Activated CD4-positive, alpha-beta T cell treated with anti-CD3 and anti-CD28 coated beads for 24 hours (primary cell): ENCODE measurements around the gene AKNA.
"Not testable (repeated sequence)": the region's sequence is repeated elsewhere in the genome, so short reads cannot be mapped to it uniquely, and the experiment has no call there.

Source experiments
- DNase-seq, 2 donors: peaks; one replicate each; pipeline ENCODE4 v3.0.0-alpha.2; 2020; ENCODE audit warnings: low read depth in 2 of 2

AKNA gene

GRCh38 chr9:114322831-114323531, 64.8 kb downstream of the AKNA start, which contains the start of gene ORM1:
ORM1 (plus strand) TSS chr9:114323098; CDS start chr9:114323134, 36 bp downstream.
- DNase-seq = not testable (repeated sequence)

- not testable (repeated sequence) for DNase-seq
Observed at GRCh38 chr9:114322160-114322818, 65.5 kb downstream of the AKNA start.

GRCh38 chr9:114321759-114322158, 66.0 kb downstream of the AKNA start:
- no peak for DNase-seq

GRCh38 chr9:114320710-114321109, 67.1 kb downstream of the AKNA start:
- DNase-seq = not testable (repeated sequence)

GRCh38 chr9:114319147-114319546, 68.6 kb downstream of the AKNA start:
- no peak for DNase-seq

- no peak for DNase-seq
Observed at GRCh38 chr9:114318416-114318815, 69.4 kb downstream of the AKNA start.

- DNase-seq = no peak
Observed at GRCh38 chr9:114317665-114318357, 70.0 kb downstream of the AKNA start.

- DNase-seq = no peak
Observed at GRCh38 chr9:114316605-114317230, 71.1 kb downstream of the AKNA start.

- no peak for DNase-seq
Observed at GRCh38 chr9:114315723-114316363, 71.9 kb downstream of the AKNA start.

GRCh38 chr9:114314881-114315722, 72.7 kb downstream of the AKNA start:
- DNase-seq = no peak

GRCh38 chr9:114314256-114314867, 73.4 kb downstream of the AKNA start:
- DNase-seq = no peak

GRCh38 chr9:114313186-114313585, 74.6 kb downstream of the AKNA start:
- no peak for DNase-seq

- DNase-seq = no peak
Observed at GRCh38 chr9:114312513-114312875, 75.3 kb downstream of the AKNA start.

GRCh38 chr9:114311571-114312512, 75.9 kb downstream of the AKNA start:
- no peak for DNase-seq

- no peak for DNase-seq
Observed at GRCh38 chr9:114310471-114311450, 77.0 kb downstream of the AKNA start.

- no peak for DNase-seq
Observed at GRCh38 chr9:114309096-114309495, 78.7 kb downstream of the AKNA start.

- no peak for DNase-seq
Observed at GRCh38 chr9:114308361-114308950, 79.3 kb downstream of the AKNA start.

- no peak for DNase-seq
Observed at GRCh38 chr9:114307899-114308267, 79.9 kb downstream of the AKNA start.
